ENCODE measurements around the gene DDC.

DDC gene

DNA sequence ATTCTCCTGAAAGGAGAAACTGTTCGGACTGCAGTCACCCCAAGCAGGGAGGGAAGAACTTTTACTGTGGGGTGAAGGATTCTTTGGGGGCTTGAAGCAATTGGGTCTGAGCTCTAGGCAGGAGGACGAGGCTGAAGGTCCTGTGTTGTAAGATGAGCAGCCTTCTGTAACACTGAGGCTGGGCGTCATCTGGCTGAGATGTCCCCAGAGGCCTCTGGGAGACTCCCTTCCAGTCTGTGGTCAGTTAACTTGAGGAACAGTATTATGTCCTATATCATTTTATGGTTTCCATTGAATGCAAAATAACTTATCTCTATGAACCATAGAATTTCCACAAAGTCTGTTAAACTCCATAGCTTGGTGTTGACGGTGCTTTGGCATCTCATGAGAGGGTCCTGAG lies 141.3 kb downstream of the DDC start:
- TF ChIP-seq CEBPB (IDR thresholded peaks at IDR 0.05): no peak
- TF ChIP-seq EGR1 (IDR thresholded peaks at IDR 0.05): no peak
- no peak for TF ChIP-seq ZBTB7A (IDR thresholded peaks at IDR 0.05; ENCODE audit: low read depth)
- TF ChIP-seq NFIC (IDR thresholded peaks at IDR 0.05): no peak
- TF ChIP-seq TCF12 (IDR thresholded peaks at IDR 0.05; ENCODE audit: low read depth): no peak
- TF ChIP-seq FOXM1 (IDR thresholded peaks at IDR 0.05; ENCODE audit: borderline replicate concordance, low read depth): no peak
- TF ChIP-seq CREB1 (IDR thresholded peaks at IDR 0.05; ENCODE audit: low read depth): no peak
- no peak for TF ChIP-seq YY1 (IDR thresholded peaks at IDR 0.05; ENCODE audit: low read depth)
- no peak for TF ChIP-seq RAD21 (IDR thresholded peaks at IDR 0.05; ENCODE audit: low read depth)
- TF ChIP-seq TAF1 (IDR thresholded peaks at IDR 0.05; ENCODE audit: low read depth): no peak
- TF ChIP-seq EP300 (IDR thresholded peaks at IDR 0.05; ENCODE audit: borderline replicate concordance): no peak
- TF ChIP-seq REST (IDR thresholded peaks at IDR 0.05; ENCODE audit: low read depth): no peak
- TF ChIP-seq MAX (IDR thresholded peaks at IDR 0.05): no peak
- TF ChIP-seq, protein P1, sequence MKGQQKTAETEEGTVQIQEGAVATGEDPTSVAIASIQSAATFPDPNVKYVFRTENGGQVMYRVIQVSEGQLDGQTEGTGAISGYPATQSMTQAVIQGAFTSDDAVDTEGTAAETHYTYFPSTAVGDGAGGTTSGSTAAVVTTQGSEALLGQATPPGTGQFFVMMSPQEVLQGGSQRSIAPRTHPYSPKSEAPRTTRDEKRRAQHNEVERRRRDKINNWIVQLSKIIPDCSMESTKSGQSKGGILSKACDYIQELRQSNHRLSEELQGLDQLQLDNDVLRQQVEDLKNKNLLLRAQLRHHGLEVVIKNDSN (IDR thresholded peaks at IDR 0.05): no peak
- TF ChIP-seq TEAD4 (IDR thresholded peaks at IDR 0.05): no peak

DNA sequence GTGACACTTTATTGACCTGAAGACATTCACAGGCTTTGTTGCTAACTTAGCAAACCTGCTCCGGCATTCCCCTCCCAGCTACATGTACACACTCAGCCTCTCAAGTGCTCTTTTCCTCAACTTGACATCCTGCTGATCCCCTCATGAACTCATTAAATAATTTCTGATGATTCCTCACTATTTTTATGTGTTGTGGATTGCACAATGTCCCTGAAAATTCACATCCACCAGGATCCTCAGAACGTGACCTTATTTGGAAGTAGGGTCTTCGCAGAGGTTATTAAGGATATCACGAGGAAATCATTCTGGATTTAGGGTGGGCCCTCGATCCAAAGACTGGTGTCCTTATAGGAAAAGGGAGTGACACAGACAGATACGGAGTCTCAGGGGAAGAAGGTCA lies 142.3 kb downstream of the DDC start:
- TF ChIP-seq CEBPB (IDR thresholded peaks at IDR 0.05): no peak
- no peak for TF ChIP-seq MAX (IDR thresholded peaks at IDR 0.05)
- no peak for TF ChIP-seq RAD21 (IDR thresholded peaks at IDR 0.05; ENCODE audit: low read depth)
- TF ChIP-seq TEAD4 (IDR thresholded peaks at IDR 0.05): no peak

- TF ChIP-seq RAD21 (IDR thresholded peaks at IDR 0.05; ENCODE audit: low read depth): no peak
- TF ChIP-seq TCF12 (IDR thresholded peaks at IDR 0.05; ENCODE audit: low read depth): no peak
- TF ChIP-seq REST (IDR thresholded peaks at IDR 0.05; ENCODE audit: low read depth): no peak
- no peak for TF ChIP-seq EGR1 (IDR thresholded peaks at IDR 0.05)
- TF ChIP-seq EP300 (IDR thresholded peaks at IDR 0.05; ENCODE audit: borderline replicate concordance): no peak
- no peak for TF ChIP-seq TEAD4 (IDR thresholded peaks at IDR 0.05)
- no peak for TF ChIP-seq TAF1 (IDR thresholded peaks at IDR 0.05; ENCODE audit: low read depth)
- no peak for TF ChIP-seq FOXM1 (IDR thresholded peaks at IDR 0.05; ENCODE audit: borderline replicate concordance, low read depth)
- no peak for TF ChIP-seq CEBPB (IDR thresholded peaks at IDR 0.05)
- TF ChIP-seq MAX (IDR thresholded peaks at IDR 0.05): no peak
- TF ChIP-seq NFIC (IDR thresholded peaks at IDR 0.05): no peak
- TF ChIP-seq, protein P1 (IDR thresholded peaks at IDR 0.05): no peak
- no peak for TF ChIP-seq YY1 (IDR thresholded peaks at IDR 0.05; ENCODE audit: low read depth)
- TF ChIP-seq ZBTB7A (IDR thresholded peaks at IDR 0.05; ENCODE audit: low read depth): no peak
- TF ChIP-seq CREB1 (IDR thresholded peaks at IDR 0.05; ENCODE audit: low read depth): no peak
Measured at GRCh38 chr7:50421043-50421442, 144.2 kb downstream of the DDC start.

DNA sequence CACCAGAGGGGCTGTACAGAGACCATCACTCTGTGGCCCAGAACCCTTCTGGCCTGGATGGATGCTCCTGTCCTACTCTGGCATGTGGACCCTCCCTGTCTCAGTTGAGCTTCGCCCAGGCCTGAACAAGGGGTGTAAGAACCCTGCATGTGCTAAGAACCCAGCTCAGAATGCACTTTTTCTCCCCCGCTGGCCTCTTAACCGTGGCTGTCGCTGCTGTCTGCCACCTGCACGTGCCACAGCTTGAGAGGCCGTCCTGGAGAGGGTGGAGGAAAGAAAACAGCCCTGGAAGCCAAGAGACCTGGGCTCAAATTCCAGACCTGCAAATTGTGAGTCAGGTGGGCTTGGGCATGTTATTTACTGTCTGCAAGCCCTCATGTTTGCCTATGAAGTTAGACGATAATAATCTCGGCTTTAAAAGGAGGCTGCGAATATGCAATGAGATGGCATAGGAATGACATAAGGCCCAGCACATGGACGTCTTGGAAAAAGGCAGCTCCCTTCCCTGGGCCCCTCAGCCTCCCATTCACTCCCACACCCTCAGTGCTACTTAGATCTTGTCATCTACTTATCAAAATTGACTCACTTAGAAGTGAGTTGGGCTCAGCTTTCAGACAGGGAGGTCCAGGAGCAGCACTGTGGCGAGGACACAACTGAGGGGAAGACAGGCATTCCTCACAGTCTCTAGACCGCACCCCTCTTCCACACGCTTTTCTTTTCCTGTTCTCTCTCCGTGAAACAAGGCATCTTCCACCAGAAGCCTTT lies 146.5 kb downstream of the DDC start:
- TF ChIP-seq EP300 (IDR thresholded peaks at IDR 0.05; ENCODE audit: borderline replicate concordance) (no peak), FOXM1 (IDR thresholded peaks at IDR 0.05; ENCODE audit: borderline replicate concordance, low read depth) (no peak), CREB1 (IDR thresholded peaks at IDR 0.05; ENCODE audit: low read depth) (no peak), EGR1 (IDR thresholded peaks at IDR 0.05) (no peak), TAF1 (IDR thresholded peaks at IDR 0.05; ENCODE audit: low read depth) (no peak), MAX (IDR thresholded peaks at IDR 0.05) (no peak), ZBTB7A (IDR thresholded peaks at IDR 0.05; ENCODE audit: low read depth) (no peak), CEBPB (IDR thresholded peaks at IDR 0.05) (no peak), NFIC (IDR thresholded peaks at IDR 0.05) (no peak), YY1 (IDR thresholded peaks at IDR 0.05; ENCODE audit: low read depth) (no peak), RAD21 (IDR thresholded peaks at IDR 0.05; ENCODE audit: low read depth) (no peak), REST (IDR thresholded peaks at IDR 0.05; ENCODE audit: low read depth) (no peak), TCF12 (IDR thresholded peaks at IDR 0.05; ENCODE audit: low read depth) (no peak), TEAD4 (IDR thresholded peaks at IDR 0.05) (no peak)
- TF ChIP-seq, protein P1 (IDR thresholded peaks at IDR 0.05): no peak
